NT2/D1 (cell line): Measurements from ENCODE around the gene COP1.
"Not testable (repeated sequence)": the region's sequence is repeated elsewhere in the genome, so short reads cannot be mapped to it uniquely, and the experiment has no call there.

ENCODE experiments used
- SUZ12 ChIP-seq: IDR thresholded peaks from 2 replicates; pipeline ENCODE4 v1.6.1; 2011; ENCODE audit not compliant: insufficient read length, insufficient read depth; ENCODE audit errors: extremely low read depth
- YY1 ChIP-seq: IDR thresholded peaks from 2 replicates; pipeline ENCODE4 v1.6.1; 2011; ENCODE audit not compliant: insufficient read length, insufficient read depth
- ZNF274 ChIP-seq: IDR thresholded peaks from 2 replicates; pipeline ENCODE4 v1.6.1; 2011; ENCODE audit warnings: mild to moderate bottlenecking, low read depth, low read length

- TF ChIP-seq ZNF274, YY1, SUZ12: not testable (repeated sequence)
Measured at GRCh38 chr1:176007756-176008389, 199.2 kb downstream of the COP1 start.
